ENCODE data around the gene NOXA1.
"Not testable (repeated sequence)": the region's sequence is repeated elsewhere in the genome, so short reads cannot be mapped to it uniquely, and the experiment has no call there.

The NOXA1 gene

DNA sequence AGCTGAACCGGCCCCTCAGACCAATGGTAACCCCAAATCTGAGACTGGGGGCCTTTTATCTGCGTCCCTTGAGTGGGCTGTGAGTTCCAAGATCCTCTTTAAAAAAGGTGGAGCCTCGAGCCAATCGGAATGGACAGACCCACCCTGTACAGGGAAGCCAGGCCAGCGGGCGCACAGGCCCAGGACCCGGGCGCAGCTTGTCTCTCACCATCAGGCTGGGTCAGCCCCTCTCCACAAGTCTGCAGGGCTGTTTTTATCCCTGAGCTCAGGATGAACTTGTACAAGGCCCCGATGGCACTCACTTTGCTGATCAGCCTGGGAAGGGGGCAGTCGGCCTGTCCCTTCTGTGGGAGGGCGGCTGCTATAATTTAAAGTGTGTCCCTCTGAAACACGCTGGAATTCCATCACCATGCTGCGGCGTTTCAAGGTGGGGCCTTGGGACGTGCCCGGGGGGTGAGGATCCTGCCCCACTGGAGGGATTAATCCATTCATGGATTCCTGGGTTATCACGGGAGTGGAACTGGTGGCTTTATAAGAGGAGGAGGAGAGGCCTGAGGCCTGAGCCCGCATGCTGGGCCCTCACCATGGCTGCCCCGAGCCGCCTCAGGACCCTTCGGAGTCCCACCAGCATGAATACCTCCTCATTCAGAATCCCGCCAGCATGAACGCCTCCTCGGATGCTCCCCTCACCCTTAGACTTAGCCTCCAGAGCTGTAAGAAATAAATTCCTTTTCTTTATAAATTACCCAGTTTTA is 14.4 kb upstream of the NOXA1 start:
- no peak for DNase-seq (ENCODE audit: low read depth)
- TF ChIP-seq, protein P1, sequence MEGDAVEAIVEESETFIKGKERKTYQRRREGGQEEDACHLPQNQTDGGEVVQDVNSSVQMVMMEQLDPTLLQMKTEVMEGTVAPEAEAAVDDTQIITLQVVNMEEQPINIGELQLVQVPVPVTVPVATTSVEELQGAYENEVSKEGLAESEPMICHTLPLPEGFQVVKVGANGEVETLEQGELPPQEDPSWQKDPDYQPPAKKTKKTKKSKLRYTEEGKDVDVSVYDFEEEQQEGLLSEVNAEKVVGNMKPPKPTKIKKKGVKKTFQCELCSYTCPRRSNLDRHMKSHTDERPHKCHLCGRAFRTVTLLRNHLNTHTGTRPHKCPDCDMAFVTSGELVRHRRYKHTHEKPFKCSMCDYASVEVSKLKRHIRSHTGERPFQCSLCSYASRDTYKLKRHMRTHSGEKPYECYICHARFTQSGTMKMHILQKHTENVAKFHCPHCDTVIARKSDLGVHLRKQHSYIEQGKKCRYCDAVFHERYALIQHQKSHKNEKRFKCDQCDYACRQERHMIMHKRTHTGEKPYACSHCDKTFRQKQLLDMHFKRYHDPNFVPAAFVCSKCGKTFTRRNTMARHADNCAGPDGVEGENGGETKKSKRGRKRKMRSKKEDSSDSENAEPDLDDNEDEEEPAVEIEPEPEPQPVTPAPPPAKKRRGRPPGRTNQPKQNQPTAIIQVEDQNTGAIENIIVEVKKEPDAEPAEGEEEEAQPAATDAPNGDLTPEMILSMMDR (IDR thresholded peaks at IDR 0.05; ENCODE audit: insufficient read depth, low read depth, low read length, missing control alignments): no peak
- no peak overlapping the region for H3K4me3 ChIP-seq (ENCODE audit: low read length)

GRCh38 chr9:137409515-137409914 is 13.7 kb upstream of the NOXA1 start:
- TF ChIP-seq, protein P1 (IDR thresholded peaks at IDR 0.05; ENCODE audit: insufficient read depth, low read depth, low read length, missing control alignments): no peak
- no peak overlapping the region for H3K4me3 ChIP-seq (ENCODE audit: low read length)
- DNase-seq (ENCODE audit: low read depth): no peak

GRCh38 chr9:137410236-137410890 is 12.8 kb upstream of the NOXA1 start:
- DNase-seq (ENCODE audit: low read depth); H3K4me3 ChIP-seq (ENCODE audit: low read length): not testable (repeated sequence)

DNA sequence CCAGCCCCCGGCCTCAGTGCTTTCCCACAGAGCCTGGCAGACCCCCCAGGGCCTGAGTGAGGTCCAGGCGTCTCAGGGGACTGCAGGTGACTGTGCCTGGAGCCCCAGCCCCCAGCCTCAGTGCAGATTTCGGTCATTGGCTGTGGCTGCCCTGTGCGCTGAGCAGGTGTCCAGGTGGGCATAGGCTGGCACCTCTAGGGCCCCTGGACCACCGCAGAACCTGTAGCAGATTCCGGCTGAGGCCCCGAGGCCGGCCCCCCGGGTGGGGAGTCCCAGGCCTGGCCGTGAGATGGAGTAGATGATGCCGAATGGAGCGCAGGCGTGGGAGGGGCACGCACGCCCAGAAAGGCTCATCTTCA is 12.3 kb upstream of the NOXA1 start:
- no peak for DNase-seq (ENCODE audit: low read depth)
- TF ChIP-seq, protein P1 (IDR thresholded peaks at IDR 0.05; ENCODE audit: insufficient read depth, low read depth, low read length, missing control alignments): no peak
- no peak overlapping the region for H3K4me3 ChIP-seq (ENCODE audit: low read length)

- TF ChIP-seq, protein P1 (IDR thresholded peaks at IDR 0.05; ENCODE audit: insufficient read depth, low read depth, low read length, missing control alignments): no peak
- H3K4me3 ChIP-seq (ENCODE audit: low read length): no peak overlapping the region
- no peak for DNase-seq (ENCODE audit: low read depth)
These were observed 11.9 kb upstream of the NOXA1 start for GRCh38 chr9:137411260-137411644.

GRCh38 chr9:137411645-137412380 is 11.4 kb upstream of the NOXA1 start:
- peak; percentile 85 for DNase-seq (ENCODE audit: low read depth)
- TF ChIP-seq, protein P1 (IDR thresholded peaks at IDR 0.05; ENCODE audit: insufficient read depth, low read depth, low read length, missing control alignments): no peak
- H3K4me3 ChIP-seq (ENCODE audit: low read length): no peak overlapping the region

DNA sequence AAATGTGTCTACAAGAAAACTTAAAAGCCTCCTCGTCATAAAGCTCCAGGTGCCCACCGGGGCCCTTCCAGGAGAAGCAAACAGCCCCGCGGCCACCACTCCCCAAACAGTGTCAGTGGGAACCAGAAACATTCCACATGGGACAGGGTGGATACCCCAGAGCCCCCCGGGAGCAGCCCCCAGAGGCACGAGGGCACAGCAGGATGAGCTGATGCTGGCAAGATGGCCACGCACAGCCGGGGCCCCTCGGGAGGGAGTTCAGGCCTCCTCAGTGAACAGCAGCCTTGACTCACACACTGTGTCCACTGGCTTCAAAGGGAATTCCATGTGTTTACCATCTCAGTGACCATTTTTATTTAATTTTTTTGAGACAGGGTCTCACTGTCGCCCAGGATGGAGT is 10.8 kb upstream of the NOXA1 start:
- no peak for DNase-seq (ENCODE audit: low read depth)
- TF ChIP-seq, protein P1 (IDR thresholded peaks at IDR 0.05; ENCODE audit: insufficient read depth, low read depth, low read length, missing control alignments): no peak
- no peak overlapping the region for H3K4me3 ChIP-seq (ENCODE audit: low read length)
